ENCODE data around the gene ALCAM.

ALCAM gene

GRCh38 chr3:105430455-105430854 lies 63.7 kb downstream of the ALCAM start:
- no peak for DNase-seq (ENCODE audit: low read depth)

GRCh38 chr3:105431200-105431599 lies 64.5 kb downstream of the ALCAM start:
- no peak for DNase-seq (ENCODE audit: low read depth)

GRCh38 chr3:105435277-105435676 lies 68.6 kb downstream of the ALCAM start:
- DNase-seq (ENCODE audit: low read depth), result no peak

GRCh38 chr3:105436687-105437086 lies 70.0 kb downstream of the ALCAM start:
- DNase-seq (ENCODE audit: low read depth), result no peak

GRCh38 chr3:105440113-105440512 lies 73.4 kb downstream of the ALCAM start:
- DNase-seq (ENCODE audit: low read depth), result no peak

GRCh38 chr3:105444725-105445124 lies 78.0 kb downstream of the ALCAM start:
- DNase-seq (ENCODE audit: low read depth), result no peak

GRCh38 chr3:105448338-105448982 lies 81.8 kb downstream of the ALCAM start:
- DNase-seq (ENCODE audit: low read depth), result no peak

- no peak for DNase-seq (ENCODE audit: low read depth)
Observed at GRCh38 chr3:105449414-105449813, 82.7 kb downstream of the ALCAM start.

GRCh38 chr3:105456017-105456416 lies 89.3 kb downstream of the ALCAM start:
- no peak for DNase-seq (ENCODE audit: low read depth)

GRCh38 chr3:105458518-105459215 lies 92.0 kb downstream of the ALCAM start:
- DNase-seq (ENCODE audit: low read depth), result no peak

- no peak for DNase-seq (ENCODE audit: low read depth)
Observed at GRCh38 chr3:105459566-105460290, 93.0 kb downstream of the ALCAM start.

GRCh38 chr3:105463620-105464019 lies 96.9 kb downstream of the ALCAM start:
- no peak for DNase-seq (ENCODE audit: low read depth)

GRCh38 chr3:105465251-105465853 lies 98.6 kb downstream of the ALCAM start:
- no peak for DNase-seq (ENCODE audit: low read depth)

GRCh38 chr3:105466072-105466471 lies 99.4 kb downstream of the ALCAM start:
- no peak for DNase-seq (ENCODE audit: low read depth)

GRCh38 chr3:105466495-105467404 lies 100.0 kb downstream of the ALCAM start:
- DNase-seq (ENCODE audit: low read depth), result no peak

- no peak for DNase-seq (ENCODE audit: low read depth)
Observed at GRCh38 chr3:105470851-105471250, 104.1 kb downstream of the ALCAM start.

- DNase-seq (ENCODE audit: low read depth), result no peak
Observed at GRCh38 chr3:105473521-105474223, 107.0 kb downstream of the ALCAM start.

- DNase-seq (ENCODE audit: low read depth), result no peak
Observed at GRCh38 chr3:105480768-105481167, 114.1 kb downstream of the ALCAM start.

- DNase-seq (ENCODE audit: low read depth), result no peak
Observed at GRCh38 chr3:105483476-105483875, 116.8 kb downstream of the ALCAM start.

GRCh38 chr3:105490045-105490444 lies 123.3 kb downstream of the ALCAM start:
- DNase-seq (ENCODE audit: low read depth), result no peak

GRCh38 chr3:105493305-105493892 lies 126.7 kb downstream of the ALCAM start:
- DNase-seq (ENCODE audit: low read depth), result no peak
